ENCODE data around the gene MOB3B.

- no peak for TF ChIP-seq CTCF (IDR thresholded peaks at IDR 0.05)
- no peak for TF ChIP-seq POLR2AphosphoS5 (IDR thresholded peaks at IDR 0.05; ENCODE audit: insufficient read depth in 1 of 2, low read depth in 1 of 2)
These were observed 7.4 kb upstream of the MOB3B start for GRCh38 chr9:27537027-27537435.

All from vagina (tissue), 2 donors.